ENCODE data around the gene PCDH19. TPM values are rescaled to one million over a fixed set of nuclear protein-coding genes. Genes with fewer than 3 reads are reported as not detected.

PCDH19 gene
- total RNA-seq, 1 donor from 2014 or later: 0.27 TPM

DNA sequence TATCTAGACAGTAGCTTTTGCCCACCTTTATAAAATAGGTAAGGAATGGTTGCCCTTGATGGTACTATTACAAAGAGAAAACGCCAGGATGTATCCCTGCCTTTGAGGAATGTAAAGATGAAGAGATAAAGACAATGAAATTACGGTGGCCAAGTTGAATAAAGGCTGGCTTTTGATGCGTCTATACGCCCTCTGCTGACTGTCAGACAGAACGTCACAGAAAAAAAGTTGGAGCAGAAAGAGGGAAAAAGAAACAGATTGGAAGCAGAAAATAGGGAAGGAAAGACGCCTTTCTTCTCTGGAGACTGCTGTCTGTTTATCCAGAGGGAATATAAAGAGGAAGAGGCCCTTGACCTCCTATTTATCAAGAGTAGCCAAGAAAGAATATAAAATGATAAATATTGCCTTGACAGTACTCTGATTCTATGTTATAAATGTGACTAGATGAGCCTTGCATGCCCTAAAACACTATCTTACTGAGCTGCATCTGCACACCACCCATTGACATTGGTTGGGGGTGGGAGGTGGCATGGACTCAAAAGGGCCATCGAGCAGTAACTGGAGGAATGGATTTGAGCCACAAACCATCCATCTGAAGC, 30.6 kb downstream of the PCDH19 start:
- Histone ChIP-seq H3K27ac (no peak overlapping the region), H3K4me1 (no peaks in the 10 kb centered on the region), H3K9me3 (no peaks in the 10 kb centered on the region), H3K36me3 (no peaks in the 10 kb centered on the region), H3K27me3 (ENCODE audit: low read depth) (no peaks in the 10 kb centered on the region), H3K4me3 (no peak overlapping the region)
- TF ChIP-seq, protein P1, sequence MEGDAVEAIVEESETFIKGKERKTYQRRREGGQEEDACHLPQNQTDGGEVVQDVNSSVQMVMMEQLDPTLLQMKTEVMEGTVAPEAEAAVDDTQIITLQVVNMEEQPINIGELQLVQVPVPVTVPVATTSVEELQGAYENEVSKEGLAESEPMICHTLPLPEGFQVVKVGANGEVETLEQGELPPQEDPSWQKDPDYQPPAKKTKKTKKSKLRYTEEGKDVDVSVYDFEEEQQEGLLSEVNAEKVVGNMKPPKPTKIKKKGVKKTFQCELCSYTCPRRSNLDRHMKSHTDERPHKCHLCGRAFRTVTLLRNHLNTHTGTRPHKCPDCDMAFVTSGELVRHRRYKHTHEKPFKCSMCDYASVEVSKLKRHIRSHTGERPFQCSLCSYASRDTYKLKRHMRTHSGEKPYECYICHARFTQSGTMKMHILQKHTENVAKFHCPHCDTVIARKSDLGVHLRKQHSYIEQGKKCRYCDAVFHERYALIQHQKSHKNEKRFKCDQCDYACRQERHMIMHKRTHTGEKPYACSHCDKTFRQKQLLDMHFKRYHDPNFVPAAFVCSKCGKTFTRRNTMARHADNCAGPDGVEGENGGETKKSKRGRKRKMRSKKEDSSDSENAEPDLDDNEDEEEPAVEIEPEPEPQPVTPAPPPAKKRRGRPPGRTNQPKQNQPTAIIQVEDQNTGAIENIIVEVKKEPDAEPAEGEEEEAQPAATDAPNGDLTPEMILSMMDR (IDR thresholded peaks at IDR 0.05): peak; percentile 33
- DNase-seq (no peak), ATAC-seq (no peak)
- intact Hi-C loops (cut with DNase I): no loop called here

DNA sequence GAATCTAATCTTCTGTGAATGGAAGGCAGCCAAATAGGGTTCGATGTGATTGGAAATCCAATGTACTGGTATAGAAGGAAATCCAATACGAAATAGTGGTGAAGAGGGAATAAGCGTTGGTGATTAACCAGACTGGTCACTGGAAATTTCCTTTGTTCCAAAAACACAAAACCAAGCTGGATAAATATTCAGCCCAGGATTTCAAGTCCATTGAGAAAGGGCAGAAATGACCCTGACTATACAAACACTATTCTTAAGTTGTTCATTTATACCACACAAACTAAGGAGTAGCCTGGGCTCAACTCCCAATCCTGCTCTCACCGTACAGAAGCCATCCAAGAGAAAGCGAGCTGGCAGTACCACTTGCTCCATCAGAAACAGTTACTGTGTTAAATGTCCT, 32.2 kb downstream of the PCDH19 start:
- DNase-seq (no peak), ATAC-seq (no peak)
- Histone ChIP-seq H3K27me3 (ENCODE audit: low read depth) (no peaks in the 10 kb centered on the region), H3K36me3 (no peaks in the 10 kb centered on the region), H3K4me3 (no peak overlapping the region), H3K9me3 (no peaks in the 10 kb centered on the region), H3K27ac (no peak overlapping the region), H3K4me1 (no peaks in the 10 kb centered on the region)
- TF ChIP-seq, protein P1 (IDR thresholded peaks at IDR 0.05): no peak
- intact Hi-C loops (cut with DNase I): no loop called here

GRCh38 chrX:100376576-100376975, 33.5 kb downstream of the PCDH19 start:
- Histone ChIP-seq H3K4me3 (no peak overlapping the region), H3K4me1 (no peaks in the 10 kb centered on the region), H3K27ac (no peak overlapping the region), H3K27me3 (ENCODE audit: low read depth) (no peaks in the 10 kb centered on the region), H3K9me3 (no peaks in the 10 kb centered on the region), H3K36me3 (no peaks in the 10 kb centered on the region)
- intact Hi-C loops (cut with DNase I): no loop called here
- no peak for DNase-seq
- TF ChIP-seq, protein P1 (IDR thresholded peaks at IDR 0.05): no peak
- no peak for ATAC-seq

DNA sequence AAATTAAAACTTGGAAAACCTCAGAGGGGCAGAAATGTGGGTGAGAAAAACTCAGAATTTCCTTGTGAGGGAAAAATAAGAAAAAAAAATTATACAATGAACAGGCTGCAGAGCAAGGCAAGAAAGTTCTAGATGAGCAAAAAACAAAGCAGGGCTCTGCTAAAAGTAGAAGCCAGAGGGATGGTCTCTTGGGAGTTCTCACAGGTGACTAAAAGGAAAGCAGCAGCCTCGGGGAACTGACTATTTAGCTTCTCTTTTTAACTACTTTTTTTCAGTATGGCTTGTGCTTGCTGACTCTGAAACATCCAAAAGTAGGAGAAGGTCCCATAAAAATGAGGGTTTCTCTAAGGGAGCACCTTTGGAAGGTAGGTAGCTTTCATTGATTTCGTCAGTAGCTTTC, 36.4 kb downstream of the PCDH19 start:
- H3K4me3 ChIP-seq: no peak overlapping the region
- no peaks in the 10 kb centered on the region for H3K27me3 ChIP-seq (ENCODE audit: low read depth)
- H3K27ac ChIP-seq: no peak overlapping the region
- TF ChIP-seq, protein P1 (IDR thresholded peaks at IDR 0.05): no peak
- no peak for DNase-seq
- H3K9me3 ChIP-seq: no peaks in the 10 kb centered on the region
- no peak for ATAC-seq
- H3K4me1 ChIP-seq: no peaks in the 10 kb centered on the region
- H3K36me3 ChIP-seq: no peaks in the 10 kb centered on the region
- intact Hi-C loops (cut with DNase I): no loop called here

DNA sequence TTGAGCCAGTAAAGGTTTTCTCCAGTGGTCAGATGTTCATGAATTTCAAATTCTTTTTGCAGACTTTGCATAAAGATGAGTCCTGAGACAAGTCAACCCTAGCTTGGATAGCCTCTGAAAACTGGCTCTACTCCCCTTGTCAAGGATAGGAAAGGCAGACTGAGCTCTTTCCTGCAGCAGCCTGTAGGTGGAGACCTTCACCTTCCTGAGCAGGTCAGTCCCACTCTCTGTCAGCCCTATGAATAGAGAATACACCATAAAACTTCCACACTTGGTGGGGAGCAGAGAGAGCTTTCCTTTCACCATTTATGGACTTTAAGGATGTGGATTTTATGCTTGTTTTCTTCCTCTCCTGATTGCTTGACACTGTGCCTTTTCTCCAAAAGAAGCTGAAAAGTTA, 41.9 kb downstream of the PCDH19 start:
- no peaks in the 10 kb centered on the region for H3K4me1 ChIP-seq
- ATAC-seq (peak in 1 of 2 donors; percentile 47), DNase-seq (no peak)
- no peak overlapping the region for H3K4me3 ChIP-seq
- no peak overlapping the region for H3K27ac ChIP-seq
- intact Hi-C loops (cut with DNase I): no loop called here
- TF ChIP-seq, protein P1 (IDR thresholded peaks at IDR 0.05): peak; percentile 21
- H3K27me3 ChIP-seq (ENCODE audit: low read depth): no peaks in the 10 kb centered on the region
- no peaks in the 10 kb centered on the region for H3K9me3 ChIP-seq
- H3K36me3 ChIP-seq: no peaks in the 10 kb centered on the region
